Stomach (tissue), 9 donors: ENCODE results near the gene GRHPR. TPM values are rescaled to one million over a fixed set of nuclear protein-coding genes. Genes with fewer than 3 reads are reported as not detected.

ENCODE experiments used
- DNase-seq, 2 donors: peaks; one replicate each; pipeline versions ENCODE4 v3.0.0 to v3.0.0-alpha.2; 2013 to 2019
- H3K27ac ChIP-seq, 5 donors: fragments of 200-600 bp in 4 of 5; sonication (generic) in 4 of 5; one replicate each; pipeline ENCODE4 v1.5.1; 2013 to 2019; ENCODE audit warnings: mild to moderate bottlenecking in 1 of 5, moderate library complexity in 1 of 5
- H3K27me3 ChIP-seq, 3 donors: fragments of 200-600 bp; sonication (generic); one replicate each; pipeline ENCODE4 v1.5.1; 2017 to 2019; ENCODE audit warnings: mixed run types in 1 of 3
- H3K36me3 ChIP-seq, 4 donors: fragments of 200-600 bp; sonication (generic); 1 replicate in 3 of 4; 2 replicates in 1 of 4; pipeline ENCODE4 v1.5.1; 2016 to 2019
- H3K4me1 ChIP-seq, 4 donors: fragments of 200-600 bp; sonication (generic); one replicate each; pipeline ENCODE4 v1.5.1; 2016 to 2019
- H3K4me3 ChIP-seq, 4 donors: fragments of 200-600 bp; sonication (generic) in 3 of 4; one replicate each; pipeline ENCODE4 v1.5.1; 2016 to 2019; ENCODE audit warnings: mild to moderate bottlenecking in 1 of 4
- H3K9me3 ChIP-seq, 4 donors: fragments of 200-600 bp; sonication (generic); one replicate each; pipeline ENCODE4 v1.5.1; 2016 to 2019
- EP300 ChIP-seq: sonication (generic); formaldehyde crosslinking; IDR thresholded peaks from one replicate; pipeline ENCODE4 v1.6.1; 2017; ENCODE audit warnings: antibody characterized with exemption
- POLR2A ChIP-seq, 4 donors: fragments of 450-650 bp; IDR thresholded peaks; one replicate each; pipeline ENCODE4 v1.6.1; 2016; ENCODE audit warnings: antibody characterized with exemption in 4 of 4, control low read depth in 2 of 4, mild to moderate bottlenecking in 1 of 4, moderate library complexity in 1 of 4
- POLR2AphosphoS5 ChIP-seq, 3 donors: sonication (generic); formaldehyde crosslinking; IDR thresholded peaks; one replicate each; pipeline ENCODE4 v1.6.1; 2016; ENCODE audit warnings: antibody characterized with exemption in 3 of 3
- WGBS, 5 donors: extraction: QIAGEN DNeasy Blood & Tissue Kit in 3 of 5; methylation state at CpG; one replicate each; pipeline versions ENCODE4 v1.1.5 to v1.1.7; 2013 to 2018; 5-methylcytosine and 5-hydroxymethylcytosine counted together
- intact Hi-C: fragments of 100-400 bp; cut with DNase I; formaldehyde crosslinking; loops from one replicate; pipeline ENCODE4 v1.15.1; 2023; ENCODE audit warnings: low total_unique reads
- polyA plus RNA-seq, 3 donors: library from polyadenylated mRNA; stranded (reverse); fragments of 200-250 nt; gene quantifications; one replicate each; pipeline ENCODE4 v1.2.3, GENCODE V29; 2013
- total RNA-seq, 5 donors: library from RNA; depleted of rRNA; stranded (reverse); fragments of >200 nt; gene quantifications; one replicate each; pipeline versions ENCODE4 v1.1.0 to v1.2.3, GENCODE V29; 2014 to 2016
- TF ChIP-seq, protein P1 (sequence below), 7 experiments: fragments of 450-650 bp in 4 of 7; fragments of 200-600 bp in 3 of 7; sonication (generic) in 3 of 7; IDR thresholded peaks; one replicate each; pipeline ENCODE4 v1.5.1; 2016 to 2019; ENCODE audit warnings: antibody characterized with exemption in 7 of 7, control low read depth in 2 of 7, mild to moderate bottlenecking in 1 of 7
- donor health status: healthy with polysubstance abuse.
- donor health status: Bipolar disorder and iron deficiency.
- donor health status: healthy.

Gene GRHPR
- total and polyA plus RNA-seq, 8 donors, result 48.7 to 111 (median 81.4) TPM

DNA sequence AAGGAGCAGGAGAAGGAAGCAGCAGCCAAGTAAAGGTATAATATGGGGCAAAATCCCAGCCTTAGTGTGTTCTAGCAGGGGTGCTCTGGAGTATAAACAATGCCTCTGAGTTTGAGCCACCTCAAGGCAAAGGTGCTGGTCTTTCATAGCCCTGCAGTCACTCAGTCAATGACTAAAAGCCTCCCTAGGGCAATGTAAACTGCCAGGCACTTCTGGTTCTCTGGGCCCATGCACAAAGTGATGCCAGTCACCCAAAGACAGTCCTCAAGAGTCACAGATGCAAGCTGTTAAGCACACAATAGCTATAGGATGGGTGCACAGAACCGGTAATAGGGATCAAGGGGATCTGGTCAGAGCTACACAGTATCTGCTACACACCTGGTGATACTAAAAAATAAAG lies 30.1 kb downstream of the GRHPR start:
- DNase-seq, result no peak
- H3K27ac ChIP-seq, result no peak overlapping the region
- intact Hi-C loops, result no loop called here

DNA sequence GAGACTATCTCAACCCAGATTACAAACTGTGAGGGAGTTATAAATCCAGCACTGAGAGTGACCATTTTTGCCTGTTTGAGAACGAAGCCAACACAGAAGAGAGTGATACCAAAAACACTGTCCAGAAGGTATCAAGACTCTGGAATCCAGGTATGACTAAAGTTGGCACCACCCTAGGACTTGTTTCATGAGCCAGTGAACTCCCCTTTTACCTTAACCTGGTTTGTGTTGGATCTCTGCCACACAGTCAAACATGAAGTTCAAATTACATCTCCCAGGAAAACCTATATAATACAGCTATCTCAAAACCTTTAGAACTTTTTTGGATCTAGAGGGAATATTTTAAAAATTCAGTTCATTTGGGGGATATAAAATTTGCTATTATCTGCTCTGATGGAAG lies 31.3 kb downstream of the GRHPR start:
- Histone ChIP-seq H3K9me3 (no peaks in the 10 kb centered on the region), H3K4me1 (peaks cover 15 to 61% (median 44%) of the 10 kb centered on the region in 4 donors), H3K27ac (peak overlapping the region; percentile 25 to 64 (median 50)), H3K4me3 (no peak overlapping the region), H3K36me3 (peaks cover 0 to 19% (median 11%) of the 10 kb centered on the region in 4 donors), H3K27me3 (no peaks in the 10 kb centered on the region)
- TF ChIP-seq POLR2A (IDR thresholded peaks at IDR 0.05) (no peak), EP300 (no peak), POLR2AphosphoS5 (IDR thresholded peaks at IDR 0.05) (no peak)
- TF ChIP-seq, protein P1, sequence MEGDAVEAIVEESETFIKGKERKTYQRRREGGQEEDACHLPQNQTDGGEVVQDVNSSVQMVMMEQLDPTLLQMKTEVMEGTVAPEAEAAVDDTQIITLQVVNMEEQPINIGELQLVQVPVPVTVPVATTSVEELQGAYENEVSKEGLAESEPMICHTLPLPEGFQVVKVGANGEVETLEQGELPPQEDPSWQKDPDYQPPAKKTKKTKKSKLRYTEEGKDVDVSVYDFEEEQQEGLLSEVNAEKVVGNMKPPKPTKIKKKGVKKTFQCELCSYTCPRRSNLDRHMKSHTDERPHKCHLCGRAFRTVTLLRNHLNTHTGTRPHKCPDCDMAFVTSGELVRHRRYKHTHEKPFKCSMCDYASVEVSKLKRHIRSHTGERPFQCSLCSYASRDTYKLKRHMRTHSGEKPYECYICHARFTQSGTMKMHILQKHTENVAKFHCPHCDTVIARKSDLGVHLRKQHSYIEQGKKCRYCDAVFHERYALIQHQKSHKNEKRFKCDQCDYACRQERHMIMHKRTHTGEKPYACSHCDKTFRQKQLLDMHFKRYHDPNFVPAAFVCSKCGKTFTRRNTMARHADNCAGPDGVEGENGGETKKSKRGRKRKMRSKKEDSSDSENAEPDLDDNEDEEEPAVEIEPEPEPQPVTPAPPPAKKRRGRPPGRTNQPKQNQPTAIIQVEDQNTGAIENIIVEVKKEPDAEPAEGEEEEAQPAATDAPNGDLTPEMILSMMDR (IDR thresholded peaks at IDR 0.05), result no peak
- 28 to 63% (median 50%) methylated on average over 1 of the region's 1 CpG for WGBS, 5 donors
- intact Hi-C loops, result no loop called here
- peak in 1 of 2 donors; percentile 58 for DNase-seq

More for the DNA sequence above, 30.1 kb downstream of the GRHPR start:
- no peak overlapping the region for H3K4me3 ChIP-seq
- TF ChIP-seq, protein P1 (IDR thresholded peaks at IDR 0.05), result no peak
- TF ChIP-seq POLR2A (IDR thresholded peaks at IDR 0.05), result no peak
- no peak for TF ChIP-seq POLR2AphosphoS5 (IDR thresholded peaks at IDR 0.05)
- TF ChIP-seq EP300, result no peak
- H3K4me1 ChIP-seq, result peaks cover 15 to 61% (median 42%) of the 10 kb centered on the region in 4 donors
- no peaks in the 10 kb centered on the region for H3K9me3 ChIP-seq
- peaks cover 0 to 25% (median 13%) of the 10 kb centered on the region in 4 donors for H3K36me3 ChIP-seq
- H3K27me3 ChIP-seq, result no peaks in the 10 kb centered on the region
- 93 to 100% (median 96%) methylated on average over 1 of the region's 1 CpG for WGBS, 5 donors

DNA sequence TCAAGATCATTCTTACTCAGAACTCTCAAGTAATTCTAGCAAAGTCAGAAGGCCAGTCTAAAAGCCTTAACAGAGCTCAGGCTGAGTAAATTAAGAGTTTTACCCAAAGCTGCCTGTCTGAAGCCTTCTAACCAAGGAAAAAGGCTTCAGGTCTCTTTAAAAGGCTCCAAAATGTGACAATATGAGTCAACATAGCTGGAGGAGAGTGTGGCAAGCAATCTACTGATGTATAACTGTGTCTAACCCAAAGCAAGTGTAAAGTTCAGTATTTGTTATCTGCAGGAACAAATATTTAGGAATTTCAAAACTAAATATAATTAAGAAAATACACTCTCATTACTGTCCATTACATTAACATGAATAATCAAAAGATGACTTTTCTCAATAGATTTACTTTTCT lies 31.7 kb downstream of the GRHPR start:
- H3K9me3 ChIP-seq, result no peaks in the 10 kb centered on the region
- no peak for DNase-seq
- no peak overlapping the region for H3K4me3 ChIP-seq
- intact Hi-C loops, result no loop called here
- peaks cover 15 to 61% (median 46%) of the 10 kb centered on the region in 4 donors for H3K4me1 ChIP-seq
- H3K27me3 ChIP-seq, result no peaks in the 10 kb centered on the region
- peaks cover 0 to 15% (median 9%) of the 10 kb centered on the region in 4 donors for H3K36me3 ChIP-seq
- TF ChIP-seq, protein P1 (IDR thresholded peaks at IDR 0.05), result no peak
- no peak for TF ChIP-seq POLR2A (IDR thresholded peaks at IDR 0.05)
- TF ChIP-seq EP300, result no peak
- H3K27ac ChIP-seq, result peak overlapping the region in 4 of 5 donors; percentile 25 to 64 (median 47)

DNA sequence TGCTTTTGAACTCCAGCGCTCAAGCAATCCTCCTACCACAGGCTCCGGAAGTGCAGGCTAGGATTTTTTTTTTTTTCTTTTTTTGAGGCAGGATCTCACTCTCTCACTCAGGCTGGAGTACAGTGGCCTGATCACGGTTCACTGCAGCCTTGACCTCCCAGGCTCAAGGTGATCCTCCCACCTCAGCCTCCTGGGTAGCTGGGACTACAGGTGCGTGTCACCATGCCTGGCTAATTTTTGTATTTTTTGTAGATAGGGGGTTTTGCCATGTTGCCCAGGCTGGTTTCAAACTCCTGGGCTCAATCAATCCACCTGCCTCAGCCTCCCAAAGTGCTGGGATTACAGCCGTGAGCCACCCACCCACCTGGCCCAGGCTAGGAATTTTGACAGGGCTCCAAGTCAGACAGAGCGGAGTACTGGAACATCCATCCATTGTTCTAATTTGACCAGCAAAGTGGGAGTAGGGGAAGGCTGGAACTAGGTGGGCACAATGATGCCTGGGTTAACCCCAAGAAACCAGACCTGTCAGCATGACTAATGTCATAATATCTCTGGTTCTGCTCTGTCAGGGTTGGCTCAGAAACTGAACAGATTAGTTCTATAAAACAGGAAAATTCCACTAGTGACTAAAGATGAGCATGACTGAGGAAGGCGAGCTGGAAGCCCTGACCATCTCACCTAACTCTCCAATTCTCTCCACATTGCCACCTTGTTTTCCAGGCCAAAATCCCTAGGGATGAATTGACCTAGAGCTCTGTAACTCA lies 33.6 kb downstream of the GRHPR start:
- intact Hi-C loops, result no loop called here
- WGBS, 5 donors, result 78 to 84% (median 82%) methylated on average over 7 of the region's 7 CpGs
- no peaks in the 10 kb centered on the region for H3K9me3 ChIP-seq
- TF ChIP-seq POLR2A (IDR thresholded peaks at IDR 0.05), result no peak
- TF ChIP-seq EP300, result no peak
- TF ChIP-seq POLR2AphosphoS5 (IDR thresholded peaks at IDR 0.05), result no peak
- TF ChIP-seq, protein P1 (IDR thresholded peaks at IDR 0.05), result no peak
- no peaks in the 10 kb centered on the region for H3K27me3 ChIP-seq
- H3K36me3 ChIP-seq, result peaks cover 0 to 5% (median 0%) of the 10 kb centered on the region in 4 donors
- no peak overlapping the region for H3K4me3 ChIP-seq
- no peak for DNase-seq
- H3K4me1 ChIP-seq, result peaks cover 15 to 68% (median 48%) of the 10 kb centered on the region in 4 donors
- H3K27ac ChIP-seq, result no peak overlapping the region
